Psoas muscle (tissue), 8 donors: ENCODE data around the gene NOTCH2. TPM values are rescaled to one million over a fixed set of nuclear protein-coding genes. Genes with fewer than 3 reads are reported as not detected.

Experiments used
- ATAC-seq, 4 donors: fragments of 200-7000 bp; cut with Tn5 transposase; one replicate each; pipeline ENCODE4 v1.9.1; 2020; ENCODE audit warnings: moderate library complexity in 3 of 4, mild to moderate bottlenecking in 2 of 4
- DNase-seq, 2 donors: peaks; one replicate each; pipeline ENCODE4 v3.0.0-alpha.2; 2020
- H3K27ac ChIP-seq: fragments of 200-600 bp; one replicate; pipeline ENCODE4 v1.8.0; 2022
- H3K27me3 ChIP-seq, 3 donors: fragments of 200-600 bp in 1 of 3; one replicate each; pipeline versions ENCODE4 v1.6.1 to v1.8.0; 2013 to 2022; ENCODE audit warnings: low read length in 2 of 3, mild to moderate bottlenecking in 2 of 3, moderate library complexity in 1 of 3; ENCODE audit not compliant: insufficient read depth in 3 of 3
- H3K36me3 ChIP-seq, 2 donors: fragments of 200-600 bp in 1 of 2; one replicate each; pipeline versions ENCODE4 v1.6.1 to v1.8.0; 2013 to 2022; ENCODE audit warnings: low read depth in 1 of 2, mild to moderate bottlenecking in 1 of 2, moderate library complexity in 1 of 2; ENCODE audit not compliant: insufficient read depth in 1 of 2
- H3K4me1 ChIP-seq: fragments of 200-600 bp; one replicate; pipeline ENCODE4 v1.8.0; 2022
- H3K4me3 ChIP-seq: fragments of 200-600 bp; one replicate; pipeline ENCODE4 v1.8.0; 2022; ENCODE audit warnings: mild to moderate bottlenecking
- H3K9me3 ChIP-seq: fragments of 200-600 bp; one replicate; pipeline ENCODE4 v1.8.0; 2022
- CTCF ChIP-seq: fragments of 200-600 bp; IDR thresholded peaks from one replicate; pipeline ENCODE4 v1.8.0; 2022; ENCODE audit warnings: antibody characterized with exemption
- WGBS, 3 donors: extraction: QIAGEN DNeasy Blood & Tissue Kit; methylation state at CpG; one replicate each; pipeline versions ENCODE4 v1.1.6 to v1.1.7; 2013; 5-methylcytosine and 5-hydroxymethylcytosine counted together
- intact Hi-C, 2 donors: fragments of 100-400 bp; cut with DNase I; formaldehyde crosslinking; loops; one replicate each; pipeline versions ENCODE4 v1.11.0 to v1.14.2; 2022
- polyA plus RNA-seq, 3 donors: library from polyadenylated mRNA; stranded (reverse); fragments of 200-250 nt; gene quantifications; one replicate each; pipeline ENCODE4 v1.2.3, GENCODE V29; 2013
- total RNA-seq, 4 donors: library from RNA; stranded (reverse); fragmentation: NEBNext Ultra II Directional in 2 of 4; extraction: Animal tissue kit (Norgen Biotek cat#: 25700) in 2 of 4; gene quantifications; one replicate each; pipeline versions ENCODE4 v1.2.1 to v1.2.4, GENCODE V29; 2021 to 2023
- donor health status: healthy with polysubstance abuse.
- donor health status: DM: no; HTN: no; CAD: no; lungs with moderate emphysema.
- donor health status: Bipolar disorder and iron deficiency.
- donor health status: healthy.
- donor health status: DM: yes; HTN: yes; CAD: no.
- donor health status: DM: no; HTN: no; CAD: no.
- donor health status: DM: no; HTN: no; CAD: no.
- donor health status: DM: yes; HTN: yes; CAD: no.

NOTCH2 gene
- total and polyA plus RNA-seq, 7 donors = 2.1 to 19.7 (median 15.4) TPM

GRCh38 chr1:119920104-119920968 is 149.1 kb downstream of the NOTCH2 start:
- no peak for TF ChIP-seq CTCF

GRCh38 chr1:119919241-119919640 is 150.2 kb downstream of the NOTCH2 start:
- no peak for TF ChIP-seq CTCF
- H3K4me3 ChIP-seq = no peak overlapping the region

More at GRCh38 chr1:119920104-119920968, 149.1 kb downstream of the NOTCH2 start:
- Histone ChIP-seq H3K4me3 (no peak overlapping the region), H3K4me1 (no peaks in the 10 kb centered on the region), H3K27me3 (no peaks in the 10 kb centered on the region), H3K36me3 (peaks cover 17 to 99% of the 10 kb centered on the region in 2 donors), H3K27ac (no peak overlapping the region), H3K9me3 (no peaks in the 10 kb centered on the region)
- intact Hi-C loops = no loop called here
- DNase-seq (no peak), ATAC-seq (no peak)
- 81 to 82% (median 81%) methylated on average over 8 of the region's 8 CpGs for WGBS, 3 donors

GRCh38 chr1:119918301-119918700 is 151.2 kb downstream of the NOTCH2 start:
- DNase-seq = no peak
- Histone ChIP-seq H3K9me3 (no peaks in the 10 kb centered on the region), H3K4me1 (no peaks in the 10 kb centered on the region), H3K27ac (no peak overlapping the region), H3K4me3 (no peak overlapping the region), H3K36me3 (peaks cover 17 to 99% of the 10 kb centered on the region in 2 donors), H3K27me3 (no peaks in the 10 kb centered on the region)
- 92 to 93% (median 93%) methylated on average over 7 of the region's 7 CpGs for WGBS, 3 donors
- ATAC-seq = no peak
- intact Hi-C loops = no loop called here
- TF ChIP-seq CTCF = no peak

More at GRCh38 chr1:119919241-119919640, 150.2 kb downstream of the NOTCH2 start:
- Histone ChIP-seq H3K9me3 (no peaks in the 10 kb centered on the region), H3K27me3 (no peaks in the 10 kb centered on the region), H3K36me3 (peaks cover 17 to 99% of the 10 kb centered on the region in 2 donors), H3K4me1 (no peaks in the 10 kb centered on the region), H3K27ac (no peak overlapping the region)
- 91 to 94% (median 93%) methylated on average over 7 of the region's 7 CpGs for WGBS, 3 donors
- DNase-seq (no peak), ATAC-seq (no peak)
- intact Hi-C loops = no loop called here

GRCh38 chr1:119917304-119918055 is 152.0 kb downstream of the NOTCH2 start:
- ATAC-seq (no peak), DNase-seq (no peak)
- 78 to 90% (median 83%) methylated on average over 5 of the region's 5 CpGs for WGBS, 3 donors
- no peak for TF ChIP-seq CTCF
- no peaks in the 10 kb centered on the region for H3K4me1 ChIP-seq
- H3K4me3 ChIP-seq = no peak overlapping the region
- no peaks in the 10 kb centered on the region for H3K9me3 ChIP-seq
- H3K36me3 ChIP-seq = peaks cover 12 to 99% of the 10 kb centered on the region in 2 donors
- no peak overlapping the region for H3K27ac ChIP-seq
- intact Hi-C loops = no loop called here
- no peaks in the 10 kb centered on the region for H3K27me3 ChIP-seq
